ENCODE results near the gene HCFC1R1.

GRCh38 chr16:2980227-2981176 is 43.2 kb downstream of the HCFC1R1 start, which contains the start of gene PKMYT1:
- TF ChIP-seq CTCF (IDR thresholded peaks at IDR 0.05; ENCODE audit: poor library complexity, severe bottlenecking) (no peak), EZH2 (IDR thresholded peaks at IDR 0.05; ENCODE audit: borderline replicate concordance, insufficient read depth, low read length, poor library complexity, severe bottlenecking) (no peak), RAD21 (conservative IDR thresholded peaks at IDR 0.05) (no peak), POLR2AphosphoS5 (IDR thresholded peaks at IDR 0.05) (peak; percentile 88), SMC3 (conservative IDR thresholded peaks at IDR 0.05; ENCODE audit: poor library complexity) (no peak), TAF1 (IDR thresholded peaks at IDR 0.05; ENCODE audit: low read depth) (no peak), MXI1 (conservative IDR thresholded peaks at IDR 0.05; ENCODE audit: poor library complexity, severe bottlenecking) (peak; percentile 97)
